ENCODE measurements around the gene TRANK1.

GRCh38 chr3:36877930-36878685, 66.7 kb downstream of the TRANK1 start:
- TF ChIP-seq CTCF (IDR thresholded peaks at IDR 0.05; ENCODE audit: low read depth, low read length, missing input control) (no peak), REST (IDR thresholded peaks at IDR 0.05) (no peak), JUND (IDR thresholded peaks at IDR 0.05) (no peak), MAX (IDR thresholded peaks at IDR 0.05) (no peak), FOXA1 (IDR thresholded peaks at IDR 0.05) (no peak), ZBTB33 (IDR thresholded peaks at IDR 0.05) (no peak), YY1 (IDR thresholded peaks at IDR 0.05) (no peak), GABPA (IDR thresholded peaks at IDR 0.05 in 1 of 2, conservative IDR thresholded peaks at IDR 0.05 in 1 of 2) (no peak), RAD21 (IDR thresholded peaks at IDR 0.05) (no peak), RXRA (IDR thresholded peaks at IDR 0.05) (no peak), TAF1 (conservative IDR thresholded peaks at IDR 0.05) (no peak), NR2F2 (IDR thresholded peaks at IDR 0.05) (no peak)
